NCI-H345 treated with DMSO at 0.1 percent for 48 hours (cell line): ENCODE measurements around the gene GNAZ.

Experiments
- DNase-seq: peaks from one replicate; lab custom pipeline; 2025; ENCODE audit not compliant: unreplicated experiment; lab: John Stamatoyannopoulos, UW

GNAZ gene

DNA sequence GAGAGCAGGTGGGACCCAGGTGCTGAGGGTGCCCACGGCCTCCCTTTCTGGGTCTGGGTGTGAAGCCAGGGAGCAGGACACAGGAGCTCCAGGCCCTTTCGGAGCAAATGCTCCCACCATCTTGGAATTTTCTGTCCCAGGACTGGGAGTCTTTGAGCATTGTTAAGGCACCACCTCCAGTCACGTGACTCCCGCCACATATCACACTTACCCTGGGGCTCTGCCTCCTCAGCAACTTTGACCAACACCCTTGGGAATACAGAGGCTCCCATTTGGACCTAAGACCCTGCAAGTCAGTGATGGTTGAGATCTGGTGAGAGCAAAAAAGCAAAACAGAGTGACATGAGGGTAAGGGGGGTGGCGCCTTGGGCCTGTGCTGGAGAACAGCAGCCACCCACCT lies 35.6 kb downstream of the GNAZ start:
- DNase-seq, result no peak

DNA sequence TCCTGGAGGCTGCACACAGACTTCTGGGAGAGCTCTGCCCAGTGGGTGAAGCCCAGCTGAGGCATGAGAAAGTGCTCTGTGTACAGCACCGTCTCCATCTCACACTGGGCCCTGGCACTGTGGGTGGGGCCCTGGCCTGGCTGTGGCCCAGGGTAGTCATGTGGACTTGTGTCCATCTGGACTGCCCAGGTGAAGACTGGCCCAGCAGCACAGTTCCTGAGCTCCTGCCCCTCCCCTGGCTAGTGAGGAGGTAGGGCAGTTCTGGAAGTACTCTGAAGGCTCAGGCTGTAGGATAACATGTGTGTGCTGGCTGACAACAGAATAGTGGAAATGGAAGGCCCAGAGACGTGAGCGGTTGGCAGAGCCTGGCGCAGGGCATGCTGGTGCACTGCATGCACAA lies 36.0 kb downstream of the GNAZ start:
- no peak for DNase-seq

DNA sequence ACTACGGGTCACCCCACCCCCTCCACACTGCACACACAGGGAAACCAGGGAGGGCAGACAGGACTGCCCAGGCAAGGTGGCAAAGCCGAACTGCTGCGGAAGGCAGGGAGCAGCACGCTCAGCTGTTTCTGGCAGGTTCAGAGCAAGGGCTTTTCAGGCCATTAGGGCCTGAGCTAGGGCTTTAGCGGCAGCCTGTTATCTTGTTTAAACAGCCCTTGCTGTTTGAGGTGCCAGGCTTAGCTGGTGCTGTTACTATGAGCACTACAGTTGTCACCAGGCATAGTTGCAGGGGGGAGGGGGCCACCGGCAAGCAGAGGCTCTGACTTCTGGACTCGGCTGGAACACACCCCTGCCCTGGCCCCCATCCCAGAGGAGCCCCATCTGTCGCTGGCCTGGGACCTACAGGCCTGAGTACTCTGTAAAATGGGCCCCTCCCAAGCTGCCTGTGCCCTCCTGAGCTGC lies 36.6 kb downstream of the GNAZ start:
- DNase-seq, result no peak

DNA sequence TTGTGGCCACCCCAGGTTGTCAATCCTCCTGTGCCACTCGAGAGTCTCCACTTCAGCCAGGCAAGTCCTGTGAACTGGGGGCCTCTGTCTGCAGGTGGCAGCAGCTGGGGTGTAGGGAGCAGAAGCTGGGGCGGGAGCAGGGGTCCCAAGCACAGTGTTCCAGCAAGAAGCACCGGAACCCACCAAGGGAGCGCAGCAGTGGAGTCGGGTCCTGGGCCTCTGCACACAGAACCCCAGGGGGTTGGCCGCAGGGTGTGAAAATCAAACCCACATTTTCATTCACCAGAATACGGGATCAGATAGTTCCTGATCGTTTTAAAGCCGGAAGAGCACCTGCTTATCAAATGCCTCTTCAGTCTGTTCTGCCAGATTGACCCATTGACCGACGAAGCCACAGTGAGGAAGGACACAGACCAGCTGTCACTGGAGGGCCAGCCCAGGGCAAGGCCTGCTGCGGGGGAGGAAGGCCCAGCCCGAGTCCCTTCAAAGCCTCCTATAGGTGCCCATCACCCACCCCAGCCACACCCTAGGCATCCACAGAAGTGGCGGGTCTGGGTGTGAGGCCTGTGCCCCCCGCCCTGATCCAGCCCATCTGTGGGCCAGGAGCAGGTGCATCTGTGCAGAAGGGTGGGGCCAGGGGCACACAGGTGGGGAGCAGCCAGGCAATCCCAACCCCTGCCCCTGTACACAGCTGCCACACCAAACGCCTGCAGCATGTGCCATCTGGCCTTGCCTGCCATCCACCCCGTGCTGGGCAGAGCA lies 37.3 kb downstream of the GNAZ start:
- no peak for DNase-seq

DNA sequence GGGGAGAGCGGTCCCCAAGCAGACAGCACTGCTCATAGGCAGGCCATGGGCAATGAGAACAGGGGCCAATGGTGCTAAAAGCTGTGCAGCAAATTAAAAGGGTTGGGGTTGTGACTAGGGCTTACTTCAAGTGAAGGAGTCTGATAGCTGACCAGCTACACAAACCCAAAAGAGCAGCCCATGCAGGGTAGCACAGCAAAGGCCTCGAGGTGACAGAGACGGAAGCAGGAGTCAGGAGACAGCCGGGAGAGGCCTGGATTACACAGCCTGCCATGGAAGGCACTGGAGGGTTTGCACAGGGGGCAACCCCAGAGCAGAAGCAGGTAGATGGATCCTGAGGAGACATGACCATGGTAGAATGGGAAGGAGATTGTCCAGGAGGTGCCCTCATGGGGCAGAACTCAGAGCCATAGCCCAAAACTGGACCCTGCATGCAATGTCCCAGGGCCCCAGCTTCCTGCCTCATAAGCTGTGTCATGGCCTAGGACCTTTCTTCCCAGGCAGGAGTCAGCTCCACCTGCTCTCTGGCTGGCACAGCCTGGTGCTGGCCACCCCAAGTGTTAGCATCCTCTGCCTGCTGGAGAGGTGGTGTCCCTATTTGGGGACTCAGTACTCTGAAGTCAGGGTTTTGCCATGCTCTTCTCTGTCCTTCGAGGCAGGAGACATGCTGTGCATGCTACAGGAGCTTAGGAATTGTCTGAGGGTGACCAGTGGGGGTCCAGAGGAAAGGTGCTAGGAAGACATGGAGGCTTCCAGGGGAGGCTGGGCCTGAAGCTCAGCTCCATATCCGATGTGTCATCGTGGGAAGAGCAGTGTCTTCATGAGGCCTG lies 38.1 kb downstream of the GNAZ start:
- DNase-seq, result no peak

DNA sequence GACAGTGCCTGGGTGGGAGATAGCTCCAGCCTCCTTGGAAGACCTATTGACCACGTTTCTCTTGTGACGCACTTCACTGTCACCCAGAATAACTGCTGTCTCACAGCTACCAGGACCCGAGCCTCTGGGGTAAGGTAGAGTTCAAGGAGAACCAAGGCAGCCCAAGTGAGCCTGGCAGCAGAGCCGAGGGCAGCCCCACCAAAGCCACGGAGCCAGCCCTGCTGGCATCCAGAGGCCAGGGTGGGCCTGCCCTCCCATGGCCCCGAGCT lies 38.7 kb downstream of the GNAZ start:
- DNase-seq, result no peak

DNA sequence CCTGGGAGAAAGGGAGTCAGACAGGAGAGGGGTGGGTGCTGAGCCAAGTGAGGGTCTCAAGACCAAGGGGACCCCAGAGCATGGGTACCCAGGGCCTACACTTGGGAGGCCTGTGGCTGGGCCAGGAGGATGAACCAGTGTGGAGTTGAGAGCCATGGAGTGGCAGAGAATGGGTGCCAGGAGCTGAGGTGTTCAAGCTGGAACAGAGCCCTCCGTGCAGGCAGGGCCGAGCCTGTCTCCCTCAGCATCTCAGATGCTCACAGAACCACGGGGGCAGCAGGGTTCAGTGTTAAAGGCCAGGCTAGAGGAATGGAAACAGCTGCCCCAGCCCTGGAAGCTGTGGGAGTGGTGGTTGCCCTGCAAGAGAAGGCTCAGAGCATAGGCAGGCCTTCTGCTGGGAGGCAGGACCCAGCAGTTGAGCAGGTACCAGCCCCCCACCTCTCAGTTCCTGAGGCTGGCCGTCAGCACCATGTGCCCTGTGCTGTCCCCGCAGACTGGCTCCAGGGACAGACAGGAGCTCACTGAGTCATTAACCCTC lies 39.2 kb downstream of the GNAZ start:
- no peak for DNase-seq

DNA sequence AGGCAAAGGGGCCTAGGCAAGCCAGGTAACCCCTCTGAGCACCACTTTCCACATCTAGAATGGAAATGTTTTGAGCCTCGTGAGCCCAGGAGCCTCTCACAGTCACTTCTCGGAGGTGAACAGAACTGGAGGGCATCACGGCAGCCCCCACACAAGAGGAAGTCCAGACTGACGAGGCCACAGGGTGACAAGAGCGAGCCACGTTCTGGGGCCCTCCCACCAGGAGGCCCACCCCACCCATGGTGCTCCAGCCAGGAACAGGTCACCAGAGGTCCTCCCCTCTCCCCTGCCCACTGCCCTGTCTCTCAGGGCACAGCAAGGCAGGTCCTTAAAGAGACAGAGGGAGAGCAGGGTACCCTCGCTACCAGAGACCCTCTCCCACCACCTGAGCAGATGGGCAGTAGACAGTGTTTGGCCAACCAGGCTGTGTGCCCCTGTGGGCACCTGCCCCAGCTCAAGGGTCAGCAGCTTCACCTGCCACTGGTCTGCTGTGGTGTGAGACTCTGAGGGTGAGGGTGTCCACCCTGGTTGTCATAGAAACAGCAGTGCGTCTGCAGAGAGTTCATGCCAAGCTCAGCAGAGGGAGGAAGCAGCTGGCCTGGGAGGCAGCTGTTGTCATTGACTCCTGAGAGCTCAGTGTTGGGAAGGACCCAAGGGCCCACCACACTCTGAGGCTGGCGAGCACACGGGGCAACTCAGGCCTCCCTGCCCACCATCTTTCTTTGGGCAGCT lies 40.0 kb downstream of the GNAZ start:
- no peak for DNase-seq

DNA sequence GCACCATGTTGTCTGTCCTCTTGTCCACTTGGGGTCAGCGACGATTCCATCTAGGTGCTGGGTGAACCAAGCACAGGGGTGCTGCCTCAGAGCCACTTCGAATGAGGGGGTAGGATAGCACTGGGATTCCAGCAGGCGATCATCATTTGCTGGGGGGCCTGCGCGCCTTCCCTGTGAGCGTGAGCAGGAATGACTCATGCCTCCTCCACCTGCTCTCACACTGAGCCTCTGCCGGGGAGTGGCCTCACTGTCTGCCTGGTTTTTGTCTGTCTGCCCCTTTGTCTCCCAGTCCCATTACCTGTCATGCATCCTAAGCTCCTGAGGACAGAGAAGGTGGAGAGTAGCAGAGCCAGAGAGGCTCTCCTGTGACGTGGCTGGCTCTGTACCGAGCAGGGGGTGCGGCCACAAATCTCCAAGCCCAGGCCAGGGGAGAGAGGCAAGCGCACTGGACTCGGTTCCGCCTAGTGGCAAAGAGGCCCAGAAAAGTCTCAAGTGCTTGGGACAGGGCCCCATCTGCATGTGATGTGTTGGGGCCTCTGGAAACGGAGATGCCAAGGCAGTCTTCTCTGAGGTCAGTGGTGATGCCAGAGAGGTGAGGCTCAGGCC lies 40.7 kb downstream of the GNAZ start:
- DNase-seq, result peak; percentile 62

DNA sequence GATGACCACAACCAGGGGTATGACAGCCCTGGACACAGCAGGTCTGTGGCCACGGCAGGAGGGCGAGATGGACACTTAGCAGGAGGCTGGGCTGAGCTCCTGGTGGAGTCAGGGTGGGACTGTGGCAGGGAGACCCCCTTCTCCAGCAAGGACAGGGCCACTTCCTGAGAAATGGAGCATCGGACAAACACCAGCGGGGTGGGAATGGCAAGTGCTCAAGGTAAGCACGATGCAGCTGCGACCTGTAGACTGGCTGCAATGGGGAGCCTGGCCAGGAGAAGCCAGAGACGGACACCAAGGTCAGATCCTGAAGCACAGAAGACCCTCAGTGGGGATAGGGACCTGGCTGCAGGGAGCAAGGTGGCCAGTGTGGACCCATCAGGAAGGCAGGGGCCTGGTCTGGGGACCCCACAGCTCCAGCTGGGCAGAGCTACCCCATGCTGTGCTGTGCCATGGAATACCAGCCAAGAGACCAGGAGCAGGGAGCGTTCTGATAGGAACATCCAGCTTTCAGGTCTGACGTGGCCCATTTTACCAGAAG lies 42.2 kb downstream of the GNAZ start:
- no peak for DNase-seq

DNA sequence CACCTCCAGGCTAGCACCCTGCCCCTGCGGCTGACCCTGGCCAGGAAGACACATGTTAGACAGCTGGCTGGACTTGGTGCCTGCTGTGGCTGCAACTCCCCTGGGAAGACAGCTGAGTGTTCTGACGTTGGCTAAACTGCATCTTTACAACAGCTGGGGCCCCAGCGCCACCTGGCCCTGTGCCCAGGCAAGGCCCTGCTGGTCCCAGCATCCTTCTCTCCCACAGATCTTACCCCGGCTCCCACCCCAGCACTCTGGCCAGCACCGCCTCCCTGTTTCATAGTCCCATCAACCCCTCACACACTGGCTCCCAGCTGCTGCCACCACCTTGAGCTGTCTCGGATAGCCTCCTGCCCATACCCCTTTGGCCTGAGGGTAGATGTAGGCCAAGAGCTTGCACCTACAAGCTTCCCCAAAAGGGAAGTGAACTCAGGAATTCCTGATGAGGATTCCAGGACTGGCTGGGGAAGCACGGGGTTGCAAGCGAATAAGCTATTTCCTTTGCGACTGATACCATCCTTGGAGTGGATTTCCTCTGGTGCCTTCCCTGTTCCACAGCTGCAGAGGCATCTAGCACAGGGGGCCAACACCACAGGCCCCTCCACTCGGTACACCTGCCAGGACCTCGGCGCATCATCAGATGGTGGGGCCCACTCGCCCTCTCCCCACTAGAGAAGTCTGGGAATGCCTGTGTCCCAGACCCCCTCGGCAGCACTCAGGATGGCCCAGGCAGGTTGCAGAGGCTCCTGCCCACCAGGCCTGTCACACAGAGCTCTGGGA lies 42.9 kb downstream of the GNAZ start:
- peak; percentile 21 for DNase-seq

DNA sequence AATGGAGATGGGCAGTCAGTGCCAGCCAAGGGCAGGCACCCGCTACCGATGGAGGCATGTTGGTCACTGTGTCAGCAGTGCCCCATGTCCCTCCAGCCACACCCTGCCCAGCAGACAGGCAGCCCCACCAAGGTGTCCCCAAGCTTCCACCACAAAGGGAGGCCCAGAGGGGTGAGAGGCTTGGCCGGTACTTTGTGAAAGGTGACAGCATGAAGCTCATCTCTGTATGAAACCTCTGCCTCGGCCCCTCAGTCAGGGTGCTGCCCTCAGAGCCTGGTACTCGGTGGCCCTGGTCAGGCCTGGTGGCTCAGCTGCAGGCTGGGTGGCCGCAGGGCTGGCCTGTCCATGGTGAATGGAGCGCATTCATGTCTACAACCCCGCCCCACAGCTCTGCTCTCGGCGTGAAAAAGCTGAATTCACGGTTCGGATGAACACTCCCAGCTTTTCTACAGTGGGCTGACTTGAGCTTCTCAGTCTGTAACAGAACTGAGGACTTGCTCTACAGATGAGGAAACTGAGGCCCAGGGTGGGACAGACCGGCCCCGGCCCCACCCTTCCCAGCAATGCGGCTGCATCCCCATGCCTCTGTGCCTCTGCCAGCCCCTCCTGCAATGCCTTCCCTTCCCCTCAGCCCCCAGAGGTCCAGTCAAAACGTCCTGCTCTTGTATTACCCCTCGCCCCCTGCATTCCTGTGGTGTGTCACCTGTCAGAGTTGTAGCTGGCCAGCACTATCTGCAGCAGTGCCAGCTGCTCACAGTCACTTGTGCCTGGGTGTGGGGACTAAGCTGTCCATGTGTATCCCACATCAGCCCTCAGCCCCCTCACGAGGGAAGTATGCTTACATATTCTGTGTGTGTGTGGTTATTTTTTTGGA lies 43.8 kb downstream of the GNAZ start:
- DNase-seq, result no peak

DNA sequence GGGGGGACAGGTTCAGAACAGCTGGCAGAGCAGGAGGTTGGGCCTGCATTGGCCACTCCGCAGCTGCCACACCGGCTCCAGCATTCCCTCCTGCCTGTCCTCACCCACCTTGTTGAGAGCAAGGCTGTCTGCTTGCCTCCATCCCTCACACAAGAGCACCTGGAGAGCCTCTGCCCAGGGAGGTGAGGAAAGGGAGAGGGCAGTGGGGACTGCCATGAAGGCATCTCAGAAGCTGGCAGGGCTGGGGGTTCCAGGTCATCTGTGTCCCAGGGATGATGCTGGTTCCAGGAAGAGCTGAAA lies 44.4 kb downstream of the GNAZ start:
- no peak for DNase-seq

DNA sequence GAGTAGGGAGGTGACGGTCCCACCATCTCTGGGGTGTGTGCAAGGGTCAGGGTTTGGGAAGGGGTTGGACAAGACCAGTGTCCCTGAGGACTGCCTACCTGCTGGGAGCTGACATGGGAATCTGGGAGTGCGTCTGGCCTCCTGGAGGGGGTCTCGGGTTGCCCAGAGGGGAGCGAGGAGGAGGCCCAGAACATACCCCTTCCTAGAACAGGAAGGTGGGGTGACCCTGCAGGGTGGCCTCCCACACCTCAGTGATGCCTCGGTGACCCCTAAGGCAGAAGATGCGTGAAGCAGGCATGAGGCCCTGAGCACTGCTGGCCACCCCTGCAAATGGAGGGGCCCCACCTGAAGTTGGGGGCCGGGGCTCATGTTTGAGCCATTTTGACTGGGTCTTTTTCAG lies 45.0 kb downstream of the GNAZ start:
- no peak for DNase-seq

DNA sequence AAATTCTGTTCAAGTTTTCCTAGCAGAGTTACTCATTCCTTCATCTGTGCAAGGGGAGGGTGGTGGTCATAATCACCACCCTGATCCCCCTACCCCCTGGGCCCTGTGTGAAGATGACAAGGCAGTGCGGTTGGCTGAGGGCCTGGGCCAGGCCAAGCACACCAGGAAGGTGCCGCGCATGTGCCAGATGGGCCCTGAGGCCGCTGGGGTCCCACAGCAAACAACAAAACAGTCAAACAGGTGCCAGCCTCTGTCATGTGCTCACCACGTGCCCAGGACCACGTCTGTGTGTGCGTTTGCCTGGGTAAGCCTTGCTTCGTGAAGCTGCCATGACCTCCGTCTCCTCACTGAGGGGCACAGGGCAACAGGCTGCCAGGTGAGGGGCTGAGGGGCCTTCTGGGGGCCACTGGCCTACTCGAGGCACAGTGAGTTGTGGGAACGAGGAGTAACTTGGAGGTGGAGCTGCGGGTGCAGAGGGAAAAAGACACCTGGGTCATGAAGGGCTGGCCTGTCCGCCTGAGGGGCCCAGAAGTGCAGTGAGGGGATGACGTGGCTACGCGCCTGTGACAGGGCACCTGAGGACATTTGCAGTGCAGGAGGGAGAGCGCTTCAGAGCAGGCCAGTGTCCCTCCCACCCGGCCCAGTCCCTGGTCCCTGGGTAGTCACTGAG lies 45.6 kb downstream of the GNAZ start:
- DNase-seq, result no peak

DNA sequence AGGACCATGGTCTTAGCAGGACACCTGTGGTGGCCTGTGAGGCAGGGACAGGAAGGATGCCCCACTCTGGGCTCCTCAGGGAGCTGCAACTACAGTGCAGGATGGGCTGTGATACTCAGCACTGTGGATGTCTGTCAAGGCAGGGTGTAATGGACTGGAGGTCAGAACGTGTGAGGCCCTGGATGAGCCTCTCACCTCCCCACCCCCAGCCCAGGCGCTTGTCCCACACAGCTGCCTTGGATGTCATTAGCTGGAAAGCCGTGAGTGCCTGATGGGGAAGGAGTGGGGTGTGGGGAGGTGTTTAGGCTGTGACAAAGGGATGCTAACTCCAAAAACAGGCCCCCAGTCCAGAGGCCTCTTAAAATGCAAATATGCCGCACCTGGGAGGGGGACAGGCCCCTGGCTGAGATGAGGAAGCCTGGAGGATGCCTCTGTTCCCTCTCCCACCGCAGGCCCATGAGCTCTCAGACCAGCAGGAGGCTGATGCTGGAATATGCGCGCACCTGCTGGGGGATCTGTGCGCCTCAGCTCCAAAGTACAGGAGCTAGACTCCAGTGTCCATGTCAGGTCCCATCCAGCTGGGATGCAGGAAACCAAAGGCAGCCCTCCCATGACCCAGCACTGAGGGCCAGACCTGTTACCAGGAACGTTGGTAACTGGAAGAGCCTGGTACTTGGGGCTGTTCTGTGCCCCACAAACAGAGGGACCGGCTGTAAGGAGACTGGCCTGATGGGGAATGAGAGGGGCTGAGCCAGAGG lies 46.4 kb downstream of the GNAZ start:
- no peak for DNase-seq

DNA sequence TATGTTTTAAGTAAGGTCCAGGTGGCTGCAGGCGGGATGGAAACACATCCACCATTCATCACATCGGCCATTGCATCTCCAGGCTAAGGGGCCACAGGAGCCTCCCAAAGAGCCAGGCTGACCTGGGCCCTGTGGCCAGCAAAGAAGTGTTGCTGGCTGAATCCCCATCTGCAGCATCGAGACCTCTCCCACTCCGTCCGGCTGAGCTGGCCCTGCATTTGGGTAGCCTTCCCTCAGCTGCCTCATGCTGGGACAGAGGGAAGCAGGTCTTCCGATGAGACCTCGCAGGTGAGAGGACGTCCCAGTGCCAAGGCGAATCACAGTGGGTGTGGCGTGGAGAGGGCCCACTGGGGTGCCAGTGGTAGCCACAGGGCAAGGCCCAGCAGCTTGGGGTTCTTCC lies 47.0 kb downstream of the GNAZ start:
- DNase-seq, result no peak
